ENCODE data around the gene BAIAP2. TPM values are rescaled to one million over a fixed set of nuclear protein-coding genes. Genes with fewer than 3 reads are reported as not detected.

Gene BAIAP2
- total and polyA plus RNA-seq, 2 of the 13 experiments (the other 11 are each of a cell fraction or from before 2014, with no cell fraction given) = 22.5 to 24.0 TPM

- CTCF ChIA-PET (ENCODE audit: low intra/inter-chr PET ratio, low total read pairs) = no interaction called here
- Histone ChIP-seq H3K4me3 (replicated peaks in 1 of 3; ENCODE audit: insufficient read depth in 1 of 3, low read depth in 2 of 3, low read length in 3 of 3) (no peak overlapping the region), H3K4me1 (ENCODE audit: insufficient read depth, low read length) (no peaks in the 10 kb centered on the region), H3K36me3 (replicated peaks in 1 of 2; ENCODE audit: control insufficient read depth in 1 of 2, insufficient read depth in 2 of 2, low read length in 2 of 2) (no peaks in the 10 kb centered on the region; a peak in 1 of 5 replicates), H3K27me3 (ENCODE audit: control insufficient read depth in 1 of 2, insufficient read depth in 2 of 2, low read length in 2 of 2) (no peaks in the 10 kb centered on the region), H3K9ac (ENCODE audit: insufficient read depth, low read depth, low read length) (no peak overlapping the region), H3K4me2 (ENCODE audit: low read depth, low read length) (no peak overlapping the region), H3K79me2 (ENCODE audit: insufficient read depth, low read length) (no peaks in the 10 kb centered on the region), H4K20me1 (ENCODE audit: insufficient read depth, low read length) (no peaks in the 10 kb centered on the region), H2AFZ (ENCODE audit: low read length) (no peak overlapping the region), H3K27ac (ENCODE audit: extremely low read length, insufficient read depth, low read length) (no peak overlapping the region), H3K9me3 (ENCODE audit: low read length) (no peaks in the 10 kb centered on the region)
- in situ Hi-C loops (cut with HindIII; ENCODE audit: extremely low pct_ligation_motif_present, low pct_unique_long_range_greater_than_20kb) (no loop called here), intact Hi-C loops (cut with micrococcal nuclease; ENCODE audit: unreplicated experiment) (no loop called here)
- FAIRE-seq (no peak), ATAC-seq (no peak; the same call in 1 of the 3 replicates), DNase-seq (ENCODE audit: low spot score) (no peak)
- POLR2A ChIA-PET = no interaction called here
- 89% methylated on average over 80 of the region's 89 CpGs for WGBS (ENCODE audit: low lambda C conversion rate)
- BruUV-seq (replicated peaks) = no TSS peak
- TF ChIP-seq ATF7 (IDR thresholded peaks at IDR 0.05) = peak; percentile 79
- no peak for TF ChIP-seq ATF7 (CRISPR knock-in tag; IDR thresholded peaks at IDR 0.05)
- peak; percentile 80 for TF ChIP-seq ZBTB33 (CRISPR knock-in tag; IDR thresholded peaks at IDR 0.05)
- TF ChIP-seq, protein P1, sequence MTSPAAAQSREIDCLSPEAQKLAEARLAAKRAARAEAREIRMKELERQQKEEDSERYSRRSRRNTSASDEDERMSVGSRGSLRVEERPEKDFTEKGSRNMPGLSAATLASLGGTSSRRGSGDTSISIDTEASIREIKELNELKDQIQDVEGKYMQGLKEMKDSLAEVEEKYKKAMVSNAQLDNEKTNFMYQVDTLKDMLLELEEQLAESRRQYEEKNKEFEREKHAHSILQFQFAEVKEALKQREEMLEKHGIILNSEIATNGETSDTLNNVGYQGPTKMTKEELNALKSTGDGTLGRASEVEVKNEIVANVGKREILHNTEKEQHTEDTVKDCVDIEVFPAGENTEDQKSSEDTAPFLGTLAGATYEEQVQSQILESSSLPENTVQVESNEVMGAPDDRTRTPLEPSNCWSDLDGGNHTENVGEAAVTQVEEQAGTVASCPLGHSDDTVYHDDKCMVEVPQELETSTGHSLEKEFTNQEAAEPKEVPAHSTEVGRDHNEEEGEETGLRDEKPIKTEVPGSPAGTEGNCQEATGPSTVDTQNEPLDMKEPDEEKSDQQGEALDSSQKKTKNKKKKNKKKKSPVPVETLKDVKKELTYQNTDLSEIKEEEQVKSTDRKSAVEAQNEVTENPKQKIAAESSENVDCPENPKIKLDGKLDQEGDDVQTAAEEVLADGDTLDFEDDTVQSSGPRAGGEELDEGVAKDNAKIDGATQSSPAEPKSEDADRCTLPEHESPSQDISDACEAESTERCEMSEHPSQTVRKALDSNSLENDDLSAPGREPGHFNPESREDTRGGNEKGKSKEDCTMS (CRISPR knock-in tag; conservative IDR thresholded peaks at IDR 0.05) = no peak
- peak; percentile 57; the same call in 1 of the 2 replicates for TF ChIP-seq AKAP8 (CRISPR knock-in tag; IDR thresholded peaks at IDR 0.05)
- TF ChIP-seq ZNF354B (CRISPR knock-in tag; IDR thresholded peaks at IDR 0.05) = no peak
- no peak for TF ChIP-seq PHB2 (IDR thresholded peaks at IDR 0.05; ENCODE audit: partially characterized antibody)
- TF ChIP-seq, protein P2, sequence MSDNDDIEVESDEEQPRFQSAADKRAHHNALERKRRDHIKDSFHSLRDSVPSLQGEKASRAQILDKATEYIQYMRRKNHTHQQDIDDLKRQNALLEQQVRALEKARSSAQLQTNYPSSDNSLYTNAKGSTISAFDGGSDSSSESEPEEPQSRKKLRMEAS (IDR thresholded peaks at IDR 0.05) = peak; percentile 22; the same call in 1 of the 2 replicates
- TF ChIP-seq AGO1 (IDR thresholded peaks at IDR 0.05; ENCODE audit: low read depth, low read length, poor library complexity, severe bottlenecking) = peak; percentile 74
- 0 out of 2 replicates have a peak, but pooled peaks have one; percentile 48 for TF ChIP-seq SP1 (IDR thresholded peaks at IDR 0.05)
- peak; percentile 90 for TF ChIP-seq SP1 (CRISPR knock-in tag; IDR thresholded peaks at IDR 0.05)
- peak; percentile 94 for TF ChIP-seq ZBTB21 (CRISPR knock-in tag; IDR thresholded peaks at IDR 0.05)
- TF ChIP-seq SMYD3 (CRISPR knock-in tag; IDR thresholded peaks at IDR 0.05) = no peak
- peak; percentile 79 for TF ChIP-seq AGO2 (optimal IDR thresholded peaks at IDR 0.05; ENCODE audit: low read depth, low read length)
- peak; percentile 99 for TF ChIP-seq CREB1 (IDR thresholded peaks at IDR 0.05)
- TF ChIP-seq CREB1 (CRISPR knock-in tag; IDR thresholded peaks at IDR 0.05) = no peak
- TF ChIP-seq HOXA3 (CRISPR knock-in tag; IDR thresholded peaks at IDR 0.05) = peak; percentile 43; the same call in 1 of the 2 replicates
- 0 out of 2 replicates have a peak, but pooled peaks have one; percentile 21 for TF ChIP-seq GABPB1 (CRISPR knock-in tag; IDR thresholded peaks at IDR 0.05)
- no peak for TF ChIP-seq PHF21A (CRISPR knock-in tag; IDR thresholded peaks at IDR 0.05)
Measured at GRCh38 chr17:81119223-81120148, 84.5 kb downstream of the BAIAP2 start.
